ENCODE data around the gene LRRC66. TPM values are rescaled to one million over a fixed set of nuclear protein-coding genes. Genes with fewer than 3 reads are reported as not detected.

Gene LRRC66
- total and polyA plus RNA-seq, 2 donors, result 0.09 to 0.41 TPM

Other genes starting within 250 kb of the LRRC66 start
- 17.0 TPM for gene DCUN1D4, start 177.2 kb downstream of the LRRC66 start, total RNA-seq
- 24.1 TPM for gene DCUN1D4, start 177.2 kb downstream of the LRRC66 start, polyA plus RNA-seq
- gene SGCB, start 17.9 kb upstream of the LRRC66 start, total RNA-seq, result 2.5 TPM
- gene SGCB, start 17.9 kb upstream of the LRRC66 start, polyA plus RNA-seq, result 8.8 TPM
- gene SPATA18, start 30.9 kb upstream of the LRRC66 start, total RNA-seq, result 1.6 TPM
- gene SPATA18, start 30.9 kb upstream of the LRRC66 start, polyA plus RNA-seq, result 3.1 TPM

All from thymus (tissue), 2 donors.